HG03175 (cell line): ENCODE data around the gene SKIDA1.
"Not testable (repeated sequence)": the region's sequence is repeated elsewhere in the genome, so short reads cannot be mapped to it uniquely, and the experiment has no call there.

Source experiments
- ATAC-seq: cut with Tn5 transposase; IDR thresholded peaks from one replicate; pipeline ENCODE4 v1.9.1; 2021; ENCODE audit warnings: mild to moderate bottlenecking, moderate library complexity; ENCODE audit not compliant: unreplicated experiment

Gene SKIDA1

GRCh38 chr10:21525367-21526187, at the start of gene SKIDA1:
SKIDA1 (minus strand) TSS chr10:21525682; CDS start chr10:21517822, 7,860 bp downstream.
- peak; percentile 56 for ATAC-seq

- not testable (repeated sequence) for ATAC-seq
Measured at GRCh38 chr10:21574514-21574913, 49.0 kb upstream of the SKIDA1 start.

- no peak for ATAC-seq
Measured at GRCh38 chr10:21572578-21572977, 47.1 kb upstream of the SKIDA1 start.

GRCh38 chr10:21570761-21571521, 45.5 kb upstream of the SKIDA1 start:
- ATAC-seq, result no peak

- ATAC-seq, result not testable (repeated sequence)
Measured at GRCh38 chr10:21558984-21559383, 33.5 kb upstream of the SKIDA1 start.

- ATAC-seq, result no peak
Measured at GRCh38 chr10:21556527-21556926, 31.0 kb upstream of the SKIDA1 start.

- ATAC-seq, result no peak
Measured at GRCh38 chr10:21552638-21553037, 27.2 kb upstream of the SKIDA1 start.

GRCh38 chr10:21547246-21547645, 21.8 kb upstream of the SKIDA1 start:
- ATAC-seq, result no peak

- not testable (repeated sequence) for ATAC-seq
Measured at GRCh38 chr10:21540701-21541100, 15.2 kb upstream of the SKIDA1 start.

- ATAC-seq, result no peak
Measured at GRCh38 chr10:21536874-21537273, 11.4 kb upstream of the SKIDA1 start.

GRCh38 chr10:21535976-21536375, 10.5 kb upstream of the SKIDA1 start:
- ATAC-seq, result not testable (repeated sequence)

- ATAC-seq, result no peak
Measured at GRCh38 chr10:21535494-21535965, 10.0 kb upstream of the SKIDA1 start.

- ATAC-seq, result peak; percentile 25
Measured at GRCh38 chr10:21534604-21535493, 9.4 kb upstream of the SKIDA1 start.

GRCh38 chr10:21534280-21534586, 8.8 kb upstream of the SKIDA1 start:
- no peak for ATAC-seq

- peak; percentile 91 for ATAC-seq
Measured at GRCh38 chr10:21533467-21534279, 8.2 kb upstream of the SKIDA1 start, which contains the start of gene MLLT10. MLLT10 (plus strand) TSS chr10:21534232; CDS start chr10:21534645, 413 bp downstream.

- ATAC-seq, result no peak
Measured at GRCh38 chr10:21532694-21533466, 7.4 kb upstream of the SKIDA1 start.

- ATAC-seq, result no peak
Measured at GRCh38 chr10:21531164-21531563, 5.7 kb upstream of the SKIDA1 start.

GRCh38 chr10:21530641-21531040, 5.2 kb upstream of the SKIDA1 start:
- no peak for ATAC-seq

- ATAC-seq, result no peak
Measured at GRCh38 chr10:21530168-21530567, 4.7 kb upstream of the SKIDA1 start.
